AG04450 (cell line): ENCODE results near the gene GPR55. TPM values are rescaled to one million over a fixed set of nuclear protein-coding genes. Genes with fewer than 3 reads are reported as not detected.

Experiments
- CTCF ChIA-PET: fragments of 300-600, 350-600 bp; formaldehyde crosslinking; extraction: SDS; loops from one replicate; lab custom pipeline; 2022; ENCODE audit warnings: antibody characterized with exemption, inconsistent platforms; lab: Charles Lee
- POLR2A ChIA-PET: fragments of 350-600 bp; formaldehyde crosslinking; extraction: SDS; loops from one replicate; lab custom pipeline; 2021; ENCODE audit warnings: antibody characterized with exemption, inconsistent platforms; lab: Yijun Ruan, JAX
- DNase-seq: peaks from one replicate; pipeline ENCODE4 v3.0.0-alpha.2; 2011; ENCODE audit warnings: low read depth, low spot score
- H3K27ac ChIP-seq: one replicate; pipeline ENCODE4 v1.5.1; 2012; ENCODE audit warnings: low read depth, low read length, control low read depth
- H3K27me3 ChIP-seq: one replicate; pipeline ENCODE4 v1.6.0; 2012; ENCODE audit warnings: low read length; ENCODE audit not compliant: control insufficient read depth, insufficient read depth
- H3K4me3 ChIP-seq: 2 replicates; pipeline ENCODE4 v1.5.1; 2011; ENCODE audit warnings: mild to moderate bottlenecking, low read depth, low read length, control low read depth
- H3K9me3 ChIP-seq: 2 replicates; pipeline ENCODE4 v1.5.1; 2012; ENCODE audit warnings: low read length; ENCODE audit not compliant: control insufficient read depth, insufficient read depth
- polyA plus RNA-seq: library from polyadenylated mRNA; depleted of rRNA; stranded (reverse); fragments of >200 nt; gene quantifications from 2 replicates; pipeline ENCODE4 v1.2.3, GENCODE V29; 2011
- TF ChIP-seq, protein P1 (sequence below): IDR thresholded peaks from 2 replicates; pipeline ENCODE4 v1.5.1; 2011; ENCODE audit warnings: low read depth, low read length, control low read depth, inconsistent platforms

Gene GPR55
- polyA plus RNA-seq, 1 experiment = not detected

GRCh38 chr2:230935130-230935430 is 10.0 kb upstream of the GPR55 start:
- ChIA-PET POLR2A (no interaction called here), CTCF (no interaction called here)
- Histone ChIP-seq H3K4me3 (no peak overlapping the region), H3K9me3 (peaks cover 5% of the 10 kb centered on the region), H3K27me3 (peaks cover 24% of the 10 kb centered on the region), H3K27ac (no peak overlapping the region)
- DNase-seq = no peak
- TF ChIP-seq, protein P1, sequence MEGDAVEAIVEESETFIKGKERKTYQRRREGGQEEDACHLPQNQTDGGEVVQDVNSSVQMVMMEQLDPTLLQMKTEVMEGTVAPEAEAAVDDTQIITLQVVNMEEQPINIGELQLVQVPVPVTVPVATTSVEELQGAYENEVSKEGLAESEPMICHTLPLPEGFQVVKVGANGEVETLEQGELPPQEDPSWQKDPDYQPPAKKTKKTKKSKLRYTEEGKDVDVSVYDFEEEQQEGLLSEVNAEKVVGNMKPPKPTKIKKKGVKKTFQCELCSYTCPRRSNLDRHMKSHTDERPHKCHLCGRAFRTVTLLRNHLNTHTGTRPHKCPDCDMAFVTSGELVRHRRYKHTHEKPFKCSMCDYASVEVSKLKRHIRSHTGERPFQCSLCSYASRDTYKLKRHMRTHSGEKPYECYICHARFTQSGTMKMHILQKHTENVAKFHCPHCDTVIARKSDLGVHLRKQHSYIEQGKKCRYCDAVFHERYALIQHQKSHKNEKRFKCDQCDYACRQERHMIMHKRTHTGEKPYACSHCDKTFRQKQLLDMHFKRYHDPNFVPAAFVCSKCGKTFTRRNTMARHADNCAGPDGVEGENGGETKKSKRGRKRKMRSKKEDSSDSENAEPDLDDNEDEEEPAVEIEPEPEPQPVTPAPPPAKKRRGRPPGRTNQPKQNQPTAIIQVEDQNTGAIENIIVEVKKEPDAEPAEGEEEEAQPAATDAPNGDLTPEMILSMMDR = no peak

GRCh38 chr2:230934231-230935129 is 9.4 kb upstream of the GPR55 start:
- CTCF ChIA-PET = no interaction called here

GRCh38 chr2:230933521-230934180 is 8.6 kb upstream of the GPR55 start:
- Histone ChIP-seq H3K9me3 (peaks cover 5% of the 10 kb centered on the region), H3K4me3 (no peak overlapping the region), H3K27ac (no peak overlapping the region), H3K27me3 (peaks cover 25% of the 10 kb centered on the region)
- TF ChIP-seq, protein P1 = no peak
- ChIA-PET POLR2A (no interaction called here), CTCF (no interaction called here)
- no peak for DNase-seq

More at GRCh38 chr2:230934231-230935129, 9.4 kb upstream of the GPR55 start:
- Histone ChIP-seq H3K9me3 (peaks cover 5% of the 10 kb centered on the region), H3K4me3 (no peak overlapping the region), H3K27ac (no peak overlapping the region), H3K27me3 (peaks cover 26% of the 10 kb centered on the region)
- TF ChIP-seq, protein P1 = no peak
- no peak for DNase-seq
- POLR2A ChIA-PET = no interaction called here

- no peak overlapping the region for H3K4me3 ChIP-seq
- H3K27me3 ChIP-seq = peaks cover 29% of the 10 kb centered on the region
- TF ChIP-seq, protein P1 = no peak
- H3K27ac ChIP-seq = no peak overlapping the region
- ChIA-PET CTCF (interaction anchor here (1.3 kb wide), 1 partner anchor 31 kb away, joined by 3 read pairs; no protein-coding TSS in a partner anchor), POLR2A (no interaction called here)
- peaks cover 5% of the 10 kb centered on the region for H3K9me3 ChIP-seq
- no peak for DNase-seq
These were observed 7.8 kb upstream of the GPR55 start for GRCh38 chr2:230932556-230933511.
